ENCODE data around the gene CYTH3. TPM values are rescaled to one million over a fixed set of nuclear protein-coding genes. Genes with fewer than 3 reads are reported as not detected.
A peak's percentile ranks its signal among the peaks of the same experiment; 100 is the strongest.

CYTH3 gene
- total RNA-seq, 1 donor from 2014 or later = 25.5 TPM

- DNase-seq = no peak
- Histone ChIP-seq H3K4me1 (peaks cover 82% of the 10 kb centered on the region), H3K27ac (replicated peaks) (peak overlapping the region; percentile 86), H3K9me3 (replicated peaks) (no peaks in the 10 kb centered on the region), H3K27me3 (ENCODE audit: low read depth) (no peaks in the 10 kb centered on the region), H3K4me3 (peak overlapping the region; percentile 17), H3K36me3 (no peaks in the 10 kb centered on the region)
- no peak for TF ChIP-seq CTCF (IDR thresholded peaks at IDR 0.05; ENCODE audit: borderline replicate concordance)
- intact Hi-C loops (cut with micrococcal nuclease) = no loop called here
These were observed 4.2 kb downstream of the CYTH3 start for GRCh38 chr7:6268023-6268900.

- intact Hi-C loops (cut with micrococcal nuclease) = no loop called here
- Histone ChIP-seq H3K36me3 (no peaks in the 10 kb centered on the region), H3K27ac (replicated peaks) (peak overlapping the region; percentile 1), H3K4me3 (no peak overlapping the region), H3K27me3 (ENCODE audit: low read depth) (no peaks in the 10 kb centered on the region), H3K4me1 (peaks cover 88% of the 10 kb centered on the region), H3K9me3 (replicated peaks) (no peaks in the 10 kb centered on the region)
- TF ChIP-seq CTCF (IDR thresholded peaks at IDR 0.05; ENCODE audit: borderline replicate concordance) = no peak
- DNase-seq = no peak
These were observed 5.7 kb downstream of the CYTH3 start for GRCh38 chr7:6266699-6267098.

GRCh38 chr7:6262221-6262620 lies 10.2 kb downstream of the CYTH3 start:
- Histone ChIP-seq H3K4me3 (no peak overlapping the region), H3K9me3 (replicated peaks) (no peaks in the 10 kb centered on the region), H3K4me1 (peaks cover 90% of the 10 kb centered on the region), H3K27ac (replicated peaks) (peak overlapping the region; percentile 74), H3K27me3 (ENCODE audit: low read depth) (no peaks in the 10 kb centered on the region), H3K36me3 (no peaks in the 10 kb centered on the region)
- intact Hi-C loops (cut with micrococcal nuclease) = no loop called here
- DNase-seq = no peak
- no peak for TF ChIP-seq CTCF (IDR thresholded peaks at IDR 0.05; ENCODE audit: borderline replicate concordance)

- Histone ChIP-seq H3K27ac (replicated peaks) (peak overlapping the region; percentile 74), H3K4me1 (peaks cover 90% of the 10 kb centered on the region), H3K9me3 (replicated peaks) (no peaks in the 10 kb centered on the region), H3K4me3 (no peak overlapping the region), H3K36me3 (no peaks in the 10 kb centered on the region), H3K27me3 (ENCODE audit: low read depth) (no peaks in the 10 kb centered on the region)
- intact Hi-C loops (cut with micrococcal nuclease) = no loop called here
- no peak for DNase-seq
- no peak for TF ChIP-seq CTCF (IDR thresholded peaks at IDR 0.05; ENCODE audit: borderline replicate concordance)
These were observed 10.7 kb downstream of the CYTH3 start for GRCh38 chr7:6261699-6262098.

- Histone ChIP-seq H3K4me3 (no peak overlapping the region), H3K27me3 (ENCODE audit: low read depth) (no peaks in the 10 kb centered on the region), H3K4me1 (peaks cover 98% of the 10 kb centered on the region), H3K9me3 (replicated peaks) (no peaks in the 10 kb centered on the region), H3K36me3 (no peaks in the 10 kb centered on the region), H3K27ac (replicated peaks) (peak overlapping the region; percentile 74)
- intact Hi-C loops (cut with micrococcal nuclease) = no loop called here
- DNase-seq = no peak
- no peak for TF ChIP-seq CTCF (IDR thresholded peaks at IDR 0.05; ENCODE audit: borderline replicate concordance)
These were observed 11.9 kb downstream of the CYTH3 start for GRCh38 chr7:6260291-6261187.

All from left ventricle myocardium inferior (tissue), 1 donor.